Adrenal gland (tissue), 5 donors: ENCODE data around the gene WWC2.

Experiments used
- CTCF ChIP-seq, 6 experiments: fragments of 450-650 bp in 4 of 6; fragments of 200-600 bp in 2 of 6; sonication (generic) in 1 of 6; IDR thresholded peaks; 1 replicate in 5 of 6; 2 replicates in 1 of 6; pipeline versions ENCODE4 v1.5.1 to v1.8.0; 2016 to 2021; ENCODE audit warnings: antibody characterized with exemption in 6 of 6, mild to moderate bottlenecking in 2 of 6, moderate library complexity in 1 of 6
- POLR2A ChIP-seq, 2 donors: fragments of 450-650 bp; IDR thresholded peaks; one replicate each; pipeline ENCODE4 v1.6.1; 2017; ENCODE audit warnings: antibody characterized with exemption in 2 of 2, mild to moderate bottlenecking in 2 of 2, moderate library complexity in 1 of 2
- donor health status: DM: no; HTN: no; CAD: no.

GRCh38 chr4:183257808-183258207 lies 158.8 kb downstream of the WWC2 start:
- no peak for TF ChIP-seq CTCF (IDR thresholded peaks at IDR 0.05)
- no peak for TF ChIP-seq POLR2A (IDR thresholded peaks at IDR 0.05)
